HCT116 (cell line): ENCODE measurements around the gene SMG6. TPM values are rescaled to one million over a fixed set of nuclear protein-coding genes. Genes with fewer than 3 reads are reported as not detected.

Source experiments
- ATAC-seq: fragments of 200-7000 bp; cut with Tn5 transposase; 2 replicates; pipeline ENCODE4 v1.9.1; 2020; ENCODE audit warnings: mild to moderate bottlenecking, moderate library complexity
- BruUV-seq: library from RNA; stranded (reverse); fragments of 400-500 nt; replicated peaks from 2 replicates; lab custom pipeline; 2021; lab: Mats Ljungman, UMichigan
- CTCF ChIA-PET: fragments of 300-600 bp; sonication (Branson Sonifier 250); formaldehyde crosslinking; loops from one replicate; lab custom pipeline; 2021; ENCODE audit warnings: antibody characterized with exemption; lab: Charles Lee
- POLR2A ChIA-PET: fragments of 300-600, 350-600 bp; sonication (Branson Sonifier 250); formaldehyde crosslinking; loops from one replicate; lab custom pipeline; 2021; ENCODE audit warnings: antibody characterized with exemption; lab: Charles Lee
- RAD21 ChIA-PET, 2 experiments: fragments of 300-600 bp; sonication (Branson Sonifier 250); formaldehyde crosslinking; loops; one replicate each; lab custom pipeline; 2023; ENCODE audit warnings: low total read pairs in 2 of 2; ENCODE audit not compliant: uncharacterized antibody in 2 of 2, unreplicated experiment in 2 of 2, low non-redundant PET in 1 of 2; lab: Charles Lee
- DNase-seq: peaks from one replicate; pipeline ENCODE4 v3.0.0-alpha.2; 2010; ENCODE audit warnings: low read depth, low spot score
- H2AFZ ChIP-seq: fragments of 200-600 bp; shearing (Covaris generic), sonication (generic); 2 replicates; pipeline ENCODE4 v1.6.1; 2017; ENCODE audit warnings: low read depth, mixed run types, mixed read lengths, antibody characterized with exemption, low read length; ENCODE audit not compliant: poor library complexity, severe bottlenecking
- H3K27ac ChIP-seq: 2 replicates; pipeline ENCODE4 v1.5.1; 2012; ENCODE audit warnings: low read depth, low read length
- H3K27me3 ChIP-seq: fragments of 200-600 bp; sonication (generic); 2 replicates; pipeline ENCODE4 v1.6.1; 2016; ENCODE audit warnings: mixed run types, low read length, mixed read lengths; ENCODE audit not compliant: insufficient read depth
- H3K36me3 ChIP-seq, 2 experiments: fragments of 200-500 bp in 1 of 2; fragments of 200-600 bp in 1 of 2; sonication (Bioruptor generic) in 1 of 2; sonication (generic) in 1 of 2; 2 replicates each; pipeline versions ENCODE4 v1.5.1 to v1.6.1; 2014 to 2016; ENCODE audit warnings: low read length in 2 of 2, inconsistent platforms in 1 of 2, mixed read lengths in 1 of 2, mixed run types in 1 of 2; ENCODE audit not compliant: insufficient read depth in 2 of 2, control insufficient read depth in 1 of 2
- H3K4me1 ChIP-seq, 2 experiments: fragments of 200-600 bp in 1 of 2; sonication (generic) in 1 of 2; 2 replicates each; pipeline versions ENCODE4 v1.5.1 to v1.6.1; 2012 to 2017; ENCODE audit warnings: low read length in 2 of 2, inconsistent platforms in 1 of 2, mild to moderate bottlenecking in 1 of 2, mixed read lengths in 1 of 2, mixed run types in 1 of 2, moderate library complexity in 1 of 2; ENCODE audit not compliant: insufficient read depth in 2 of 2, control insufficient read depth in 1 of 2
- H3K4me2 ChIP-seq: fragments of 200-600 bp; sonication (generic); 2 replicates; pipeline ENCODE4 v1.6.1; 2017; ENCODE audit warnings: mixed run types, low read length, mixed read lengths
- H3K4me3 ChIP-seq, 2 experiments: fragments of 200-600 bp in 1 of 2; sonication (generic) in 1 of 2; replicated peaks in 1 of 2; 2 replicates each; pipeline ENCODE4 v1.5.1; 2011 to 2016; ENCODE audit warnings: low read length in 2 of 2, control low read depth in 1 of 2, low read depth in 1 of 2, mild to moderate bottlenecking in 1 of 2, mixed read lengths in 1 of 2, mixed run types in 1 of 2
- H3K79me2 ChIP-seq: fragments of 200-600 bp; sonication (generic); 2 replicates; pipeline ENCODE4 v1.6.1; 2017; ENCODE audit warnings: mild to moderate bottlenecking, mixed run types, low read length, moderate library complexity, mixed read lengths; ENCODE audit not compliant: insufficient read depth
- H3K9ac ChIP-seq: fragments of 200-600 bp; sonication (generic); 2 replicates; pipeline ENCODE4 v1.6.1; 2016; ENCODE audit warnings: low read length, mixed read lengths
- H3K9me2 ChIP-seq: fragments of 200-600 bp; sonication (generic), shearing (Covaris generic); 2 replicates; pipeline ENCODE4 v1.6.1; 2017; ENCODE audit warnings: mixed run types, mild to moderate bottlenecking, moderate library complexity; ENCODE audit not compliant: insufficient read depth
- H3K9me3 ChIP-seq, 2 experiments: fragments of 200-500 bp in 1 of 2; fragments of 200-600 bp in 1 of 2; sonication (Bioruptor generic) in 1 of 2; sonication (generic) in 1 of 2; 2 replicates each; pipeline ENCODE4 v1.6.1; 2014 to 2017; ENCODE audit warnings: low read length in 2 of 2, mixed read lengths in 2 of 2, inconsistent platforms in 1 of 2, low read depth in 1 of 2, mild to moderate bottlenecking in 1 of 2, mixed run types in 1 of 2, moderate library complexity in 1 of 2; ENCODE audit not compliant: control insufficient read depth in 1 of 2, insufficient read depth in 1 of 2
- H4K20me1 ChIP-seq: fragments of 200-600 bp; sonication (generic), shearing (Covaris generic); 2 replicates; pipeline ENCODE4 v1.6.1; 2017; ENCODE audit warnings: mixed run types, mild to moderate bottlenecking, moderate library complexity; ENCODE audit not compliant: insufficient read depth
- ATF3 ChIP-seq: IDR thresholded peaks from 2 replicates; pipeline ENCODE4 v1.6.1; 2012
- CBX3 ChIP-seq: IDR thresholded peaks from 2 replicates; pipeline ENCODE4 v1.6.1; 2012; ENCODE audit warnings: low read depth
- CEBPB ChIP-seq: IDR thresholded peaks from 2 replicates; pipeline ENCODE4 v1.6.1; 2012; ENCODE audit warnings: low read depth
- CTCF ChIP-seq, 3 experiments: fragments of 200-600 bp in 1 of 3; sonication (generic) in 1 of 3; IDR thresholded peaks in 2 of 3; conservative IDR thresholded peaks in 1 of 3; 2 replicates each; pipeline ENCODE4 v1.5.1; 2012 to 2017; ENCODE audit warnings: low read depth in 2 of 3, low read length in 2 of 3, antibody characterized with exemption in 1 of 3, borderline replicate concordance in 1 of 3, control low read depth in 1 of 3, mild to moderate bottlenecking in 1 of 3, mixed read lengths in 1 of 3, mixed run types in 1 of 3, moderate library complexity in 1 of 3; ENCODE audit not compliant: insufficient read depth in 1 of 3
- EGR1 ChIP-seq: IDR thresholded peaks from 2 replicates; pipeline ENCODE4 v1.6.1; 2012; ENCODE audit warnings: low read depth
- EZH2 ChIP-seq: fragments of 200-600 bp; sonication (generic); IDR thresholded peaks from 2 replicates; pipeline ENCODE4 v1.6.1; 2017; ENCODE audit warnings: antibody characterized with exemption, mixed run types
- FOSL1 ChIP-seq: IDR thresholded peaks from 2 replicates; pipeline ENCODE4 v1.6.1; 2012; ENCODE audit warnings: low read depth
- JUND ChIP-seq: IDR thresholded peaks from 2 replicates; pipeline ENCODE4 v1.6.1; 2012
- MAX ChIP-seq: IDR thresholded peaks from 2 replicates; pipeline ENCODE4 v1.6.1; 2012
- POLR2A ChIP-seq: IDR thresholded peaks from 2 replicates; pipeline ENCODE4 v1.7.0; 2011; ENCODE audit warnings: borderline replicate concordance; ENCODE audit not compliant: insufficient read depth, insufficient read length; ENCODE audit errors: extremely low read depth
- POLR2AphosphoS5 ChIP-seq: IDR thresholded peaks from 2 replicates; pipeline ENCODE4 v1.6.1; 2011; ENCODE audit warnings: mild to moderate bottlenecking, low read depth, low read length, moderate library complexity
- RAD21 ChIP-seq: IDR thresholded peaks from 2 replicates; pipeline ENCODE4 v1.6.1; 2012; ENCODE audit warnings: low read depth, mild to moderate bottlenecking
- REST ChIP-seq: IDR thresholded peaks from 2 replicates; pipeline ENCODE4 v1.6.1; 2012; ENCODE audit warnings: low read depth
- SIN3A ChIP-seq: IDR thresholded peaks from 2 replicates; pipeline ENCODE4 v1.6.1; 2012; ENCODE audit warnings: low read depth
- SP1 ChIP-seq: IDR thresholded peaks from 2 replicates; pipeline ENCODE4 v1.6.1; 2012; ENCODE audit warnings: low read depth
- SRF ChIP-seq: IDR thresholded peaks from 2 replicates; pipeline ENCODE4 v1.6.1; 2012; ENCODE audit warnings: low read depth
- TCF7L2 ChIP-seq: IDR thresholded peaks from 2 replicates; pipeline ENCODE4 v1.7.0; 2011; ENCODE audit warnings: borderline replicate concordance, inconsistent platforms; ENCODE audit not compliant: insufficient read depth, insufficient read length; ENCODE audit errors: extremely low read depth
- YY1 ChIP-seq: IDR thresholded peaks from 2 replicates; pipeline ENCODE4 v1.6.1; 2011; ENCODE audit warnings: low read length, low read depth, moderate library complexity, mild to moderate bottlenecking; ENCODE audit not compliant: insufficient replicate concordance; ENCODE audit errors: extremely low read depth
- ZFX ChIP-seq: fragments of 450-650 bp; IDR thresholded peaks from 2 replicates; pipeline ENCODE4 v1.6.1; 2017
- intact Hi-C: fragments of 100-400 bp; cut with micrococcal nuclease; formaldehyde crosslinking; loops from 2 replicates; pipeline ENCODE4 v1.10.0; 2022
- total RNA-seq: library from RNA; stranded (reverse); gene quantifications from one replicate; pipeline ENCODE4 v1.2.1, GENCODE V29; 2021; ENCODE audit not compliant: unreplicated experiment

The SMG6 gene
- total RNA-seq, 1 experiment from 2014 or later: 23.1 TPM

GRCh38 chr17:2250140-2251095, 53.2 kb downstream of the SMG6 start (continued):
- TF ChIP-seq FOSL1: no peak

GRCh38 chr17:2247005-2247404, 56.6 kb downstream of the SMG6 start:
- H3K9ac ChIP-seq: no peak overlapping the region
- no peak for DNase-seq
- no peaks in the 10 kb centered on the region for H3K79me2 ChIP-seq
- CTCF ChIA-PET: interaction anchor here (4.0 kb wide), 1 partner anchor 190 kb away, joined by 200 read pairs; the partner anchor contains the start of gene HIC1
- no peak overlapping the region for H2AFZ ChIP-seq
- no peak overlapping the region for H3K4me2 ChIP-seq
- intact Hi-C loops: no loop called here
- H3K4me1 ChIP-seq: no peaks in the 10 kb centered on the region
- no TSS peak for BruUV-seq
- RAD21 ChIA-PET: no interaction called here
- no peak overlapping the region for H3K27ac ChIP-seq
- no peaks in the 10 kb centered on the region; a peak in 1 of 4 replicates for H3K36me3 ChIP-seq
- no peak overlapping the region for H3K4me3 ChIP-seq
- no peaks in the 10 kb centered on the region for H4K20me1 ChIP-seq
- no peaks in the 10 kb centered on the region for H3K27me3 ChIP-seq
- H3K9me2 ChIP-seq: no peaks in the 10 kb centered on the region
- TF ChIP-seq ATF3 (no peak), ZFX (no peak), SP1 (no peak), POLR2AphosphoS5 (no peak), REST (no peak), TCF7L2 (no peak), RAD21 (no peak), SRF (no peak), JUND (no peak), EGR1 (no peak), CBX3 (no peak), EZH2 (no peak), CEBPB (no peak), CTCF (IDR thresholded peaks at IDR 0.05 in 2 of 3, conservative IDR thresholded peaks at IDR 0.05 in 1 of 3; ENCODE audit: borderline replicate concordance in 1 of 3, insufficient read depth in 1 of 3, low read depth in 2 of 3, low read length in 2 of 3) (no peak), SIN3A (no peak), MAX (no peak), FOSL1 (no peak), YY1 (no peak), POLR2A (no peak)
- TF ChIP-seq, all 23 proteins: peak for 0
- H3K9me3 ChIP-seq: no peaks in the 10 kb centered on the region
- no peak for ATAC-seq
- POLR2A ChIA-PET: no interaction called here
